ENCODE data around the gene MRPS35. TPM values are rescaled to one million over a fixed set of nuclear protein-coding genes. Genes with fewer than 3 reads are reported as not detected.

Gene MRPS35
- total RNA-seq, 1 donor from 2014 or later, result 39.2 TPM

- H3K27me3 ChIP-seq, result no peaks in the 10 kb centered on the region
- H3K4me1 Mint-ChIP-seq, result no peaks in the 10 kb centered on the region
- H3K9me3 Mint-ChIP-seq, result no peaks in the 10 kb centered on the region
- no peak overlapping the region for H3K9ac ChIP-seq
- TF ChIP-seq CTCF (IDR thresholded peaks at IDR 0.05), result no peak
- no peak for TF ChIP-seq EZH2 (IDR thresholded peaks at IDR 0.05)
- TF ChIP-seq EZH2phosphoT487 (IDR thresholded peaks at IDR 0.05), result no peak
- H3K9me3 ChIP-seq (ENCODE audit: low read depth), result no peaks in the 10 kb centered on the region
- no peaks in the 10 kb centered on the region for H3K27me3 Mint-ChIP-seq (ENCODE audit: insufficient read depth, low read depth)
- peaks cover 10% of the 10 kb centered on the region for H3K79me2 ChIP-seq (ENCODE audit: low read depth)
- no peak overlapping the region for H3K27ac ChIP-seq
- H3K4me3 Mint-ChIP-seq, result no peak overlapping the region
- H4K20me1 ChIP-seq (ENCODE audit: low read depth), result no peaks in the 10 kb centered on the region
- H3K4me3 ChIP-seq, result no peak overlapping the region
- no peaks in the 10 kb centered on the region for H3K36me3 ChIP-seq
- no peak overlapping the region for H3K27ac Mint-ChIP-seq
- no peak overlapping the region for H2AFZ ChIP-seq (replicated peaks)
- no peak overlapping the region for H3K4me2 ChIP-seq
- H3K4me1 ChIP-seq, result no peaks in the 10 kb centered on the region
- no peaks in the 10 kb centered on the region for H3F3A ChIP-seq (ENCODE audit: low read depth)
- peaks cover 37% of the 10 kb centered on the region for H3K36me3 Mint-ChIP-seq
- DNase-seq (ENCODE audit: low spot score), result no peak
Observed at GRCh38 chr12:27794818-27795584, 84.4 kb downstream of the MRPS35 start.

- Histone ChIP-seq H4K20me1 (ENCODE audit: low read depth) (no peaks in the 10 kb centered on the region), H3F3A (ENCODE audit: low read depth) (no peaks in the 10 kb centered on the region), H2AFZ (replicated peaks) (no peak overlapping the region), H3K4me1 (no peaks in the 10 kb centered on the region), H3K9ac (no peak overlapping the region), H3K4me2 (no peak overlapping the region), H3K27ac (no peak overlapping the region), H3K27me3 (no peaks in the 10 kb centered on the region), H3K4me3 (no peak overlapping the region), H3K9me3 (ENCODE audit: low read depth) (no peaks in the 10 kb centered on the region), H3K79me2 (ENCODE audit: low read depth) (peaks cover 2% of the 10 kb centered on the region), H3K36me3 (no peaks in the 10 kb centered on the region)
- DNase-seq (ENCODE audit: low spot score), result no peak
- no peak overlapping the region for H3K27ac Mint-ChIP-seq
- H3K27me3 Mint-ChIP-seq (ENCODE audit: insufficient read depth, low read depth), result no peaks in the 10 kb centered on the region
- TF ChIP-seq CTCF (IDR thresholded peaks at IDR 0.05), result no peak
- no peak for TF ChIP-seq EZH2phosphoT487 (IDR thresholded peaks at IDR 0.05)
- no peak for TF ChIP-seq EZH2 (IDR thresholded peaks at IDR 0.05)
- peaks cover 37% of the 10 kb centered on the region for H3K36me3 Mint-ChIP-seq
- no peaks in the 10 kb centered on the region for H3K4me1 Mint-ChIP-seq
- H3K4me3 Mint-ChIP-seq, result no peak overlapping the region
- H3K9me3 Mint-ChIP-seq, result no peaks in the 10 kb centered on the region
Observed at GRCh38 chr12:27796128-27796527, 85.5 kb downstream of the MRPS35 start.

GRCh38 chr12:27797301-27798025, 86.8 kb downstream of the MRPS35 start:
- Mint-ChIP-seq H3K9me3 (no peaks in the 10 kb centered on the region), H3K4me3 (no peak overlapping the region), H3K27me3 (ENCODE audit: insufficient read depth, low read depth) (no peaks in the 10 kb centered on the region), H3K36me3 (peaks cover 27% of the 10 kb centered on the region), H3K27ac (no peak overlapping the region), H3K4me1 (no peaks in the 10 kb centered on the region)
- Histone ChIP-seq H3K9ac (no peak overlapping the region), H4K20me1 (ENCODE audit: low read depth) (no peaks in the 10 kb centered on the region), H3K36me3 (no peaks in the 10 kb centered on the region), H3F3A (ENCODE audit: low read depth) (no peaks in the 10 kb centered on the region), H3K9me3 (ENCODE audit: low read depth) (no peaks in the 10 kb centered on the region), H3K4me1 (no peaks in the 10 kb centered on the region), H3K4me2 (no peak overlapping the region), H3K4me3 (no peak overlapping the region), H3K79me2 (ENCODE audit: low read depth) (no peaks in the 10 kb centered on the region), H2AFZ (replicated peaks) (no peak overlapping the region), H3K27ac (no peak overlapping the region), H3K27me3 (no peaks in the 10 kb centered on the region)
- DNase-seq (ENCODE audit: low spot score), result no peak
- TF ChIP-seq EZH2phosphoT487 (IDR thresholded peaks at IDR 0.05) (no peak), EZH2 (IDR thresholded peaks at IDR 0.05) (no peak), CTCF (IDR thresholded peaks at IDR 0.05) (no peak)

Measured in neural progenitor cell (in vitro differentiated cells).